ENCODE results near the gene RPS6KA6.

Gene RPS6KA6

GRCh38 chrX:84187533-84188319, at the start of gene RPS6KA6:
TSS of gene RPS6KA6 (minus strand) at chrX:84188199. CDS start at chrX:84187899, 300 bp downstream.
- peak; percentile 11 for DNase-seq

DNA sequence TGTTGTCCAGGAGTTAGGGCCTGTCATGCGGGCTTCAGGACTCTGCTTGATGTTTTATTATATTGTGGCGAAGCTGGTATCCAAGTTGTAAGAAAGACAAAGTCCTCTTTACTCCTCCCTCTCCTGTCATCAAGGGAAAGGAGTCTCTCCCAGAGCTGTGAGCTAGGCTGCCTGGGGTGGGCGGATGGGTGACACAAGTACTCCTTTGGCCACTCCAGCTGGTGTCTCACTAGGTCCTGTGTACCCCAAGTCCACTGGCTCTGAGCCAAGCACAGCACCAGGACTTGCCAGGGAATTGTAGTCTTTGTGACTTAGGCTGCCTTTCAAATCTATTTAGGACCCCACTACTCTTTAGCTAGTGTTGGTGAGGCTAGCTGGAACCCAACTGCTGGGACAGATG, 36.7 kb upstream of the RPS6KA6 start:
- DNase-seq: no peak

DNA sequence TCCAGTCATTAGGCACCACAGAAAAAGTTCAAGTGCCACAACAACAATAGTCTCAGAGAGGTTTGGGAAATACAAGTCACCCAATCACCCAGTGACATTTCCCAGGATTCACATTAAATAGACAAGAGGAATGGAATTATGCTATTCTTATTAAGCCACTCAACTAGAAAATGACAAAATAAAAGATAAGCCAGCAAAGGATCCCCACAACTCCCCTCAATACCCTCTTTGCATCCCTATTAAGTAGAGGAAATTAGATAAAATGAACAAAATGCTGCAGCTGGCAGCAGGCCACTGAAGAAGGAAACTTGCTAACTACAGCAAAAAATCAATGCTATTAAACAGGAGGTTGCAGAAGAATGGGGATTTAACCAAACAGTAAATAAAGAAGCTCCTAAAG, 35.3 kb upstream of the RPS6KA6 start:
- DNase-seq: no peak

DNA sequence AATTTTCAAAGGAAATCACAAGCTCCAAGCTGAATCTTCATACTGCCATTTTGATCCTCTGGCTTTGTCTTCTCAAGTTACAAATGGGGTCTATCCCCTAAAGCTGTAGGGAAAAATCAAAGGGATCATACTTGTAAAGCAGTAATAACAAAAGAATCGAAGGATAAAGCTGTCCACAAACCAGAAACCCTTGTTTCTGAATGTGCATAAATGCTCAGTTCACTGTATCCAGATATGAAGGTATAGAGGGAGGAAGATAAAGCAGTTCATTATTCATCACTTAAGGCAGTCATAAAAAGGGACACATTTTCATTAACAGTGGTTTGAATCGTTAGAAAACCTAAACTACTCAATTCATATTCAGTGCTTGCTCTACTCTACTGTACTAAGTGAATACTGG, 33.2 kb upstream of the RPS6KA6 start:
- no peak for DNase-seq

DNA sequence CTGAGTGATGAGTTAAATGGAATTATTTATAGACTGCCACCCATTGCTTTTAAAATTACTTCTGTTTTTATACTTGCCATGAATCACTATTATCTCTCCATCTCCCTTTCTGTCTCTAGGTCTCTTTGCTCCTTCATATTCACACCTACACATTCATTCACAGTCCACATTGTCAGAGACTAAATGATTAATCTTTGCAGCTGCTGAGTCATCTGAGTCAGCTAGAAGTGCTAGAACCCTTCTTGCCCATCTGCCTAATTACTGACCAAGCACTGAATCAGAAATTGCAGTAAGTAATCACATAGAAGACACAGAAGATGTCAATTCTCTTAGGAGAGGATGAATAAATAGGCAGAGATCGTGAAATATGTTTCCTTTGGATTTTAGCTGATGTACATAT, 31.6 kb upstream of the RPS6KA6 start:
- peak; percentile 11 for DNase-seq

GRCh38 chrX:84218726-84219125, 30.7 kb upstream of the RPS6KA6 start:
- DNase-seq: peak; percentile 28

GRCh38 chrX:84216881-84217280, 28.9 kb upstream of the RPS6KA6 start:
- DNase-seq: no peak

GRCh38 chrX:84216406-84216805, 28.4 kb upstream of the RPS6KA6 start:
- DNase-seq: peak; percentile 17

GRCh38 chrX:84205276-84205675, 17.3 kb upstream of the RPS6KA6 start:
- no peak for DNase-seq

DNA sequence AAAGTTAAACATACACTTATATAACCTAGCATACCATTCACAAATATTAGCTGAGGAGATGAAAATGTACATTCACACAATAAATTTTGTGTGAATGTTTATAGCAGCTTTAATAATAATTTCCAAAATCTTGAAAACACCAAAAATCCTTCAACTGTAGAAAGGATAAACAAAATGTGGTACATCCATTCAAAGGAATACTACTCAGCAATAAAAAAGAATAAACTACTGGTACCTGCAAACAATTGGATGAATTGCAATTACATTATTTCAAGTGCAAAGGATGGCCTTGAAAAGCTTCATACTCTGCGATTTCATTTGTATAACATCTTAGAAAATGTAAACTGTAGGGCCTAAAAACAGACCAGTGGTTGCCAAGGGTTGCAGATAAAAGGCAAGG, 11.7 kb upstream of the RPS6KA6 start:
- no peak for DNase-seq

- DNase-seq: no peak
Measured at GRCh38 chrX:84197550-84197949, 9.6 kb upstream of the RPS6KA6 start.

- no peak for DNase-seq
Measured at GRCh38 chrX:84192006-84192405, 4.0 kb upstream of the RPS6KA6 start.

GRCh38 chrX:84189125-84189524, 1.1 kb upstream of the RPS6KA6 start:
- no peak for DNase-seq

GRCh38 chrX:84188320-84188834, 378 bp upstream of the RPS6KA6 start:
- DNase-seq: peak; percentile 57

GRCh38 chrX:84186603-84187532, 1.1 kb downstream of the RPS6KA6 start:
- DNase-seq: peak; percentile 44

- DNase-seq: no peak
Measured at GRCh38 chrX:84182516-84182915, 5.5 kb downstream of the RPS6KA6 start.

DNA sequence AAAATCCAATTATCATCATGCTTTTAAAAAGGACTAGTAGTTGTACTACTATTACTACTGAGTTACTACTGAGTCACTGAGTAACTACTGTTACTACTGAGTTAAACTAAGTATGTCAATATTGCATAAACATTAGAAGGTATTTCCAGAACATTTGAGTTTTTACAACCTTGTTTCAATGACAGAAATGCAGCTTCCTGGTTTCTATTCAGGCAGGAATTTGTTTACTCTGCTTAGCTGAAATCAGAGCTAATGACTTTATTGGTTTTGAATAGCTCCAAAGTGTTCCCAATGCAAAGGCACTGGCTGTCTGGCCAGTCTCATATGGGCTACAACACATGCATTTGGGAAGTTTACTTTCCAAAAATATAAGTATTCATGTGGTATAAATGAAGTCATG, 12.0 kb downstream of the RPS6KA6 start:
- no peak for DNase-seq

GRCh38 chrX:84175274-84175673, 12.7 kb downstream of the RPS6KA6 start:
- DNase-seq: no peak

- no peak for DNase-seq
Measured at GRCh38 chrX:84174348-84174747, 13.7 kb downstream of the RPS6KA6 start.

DNA sequence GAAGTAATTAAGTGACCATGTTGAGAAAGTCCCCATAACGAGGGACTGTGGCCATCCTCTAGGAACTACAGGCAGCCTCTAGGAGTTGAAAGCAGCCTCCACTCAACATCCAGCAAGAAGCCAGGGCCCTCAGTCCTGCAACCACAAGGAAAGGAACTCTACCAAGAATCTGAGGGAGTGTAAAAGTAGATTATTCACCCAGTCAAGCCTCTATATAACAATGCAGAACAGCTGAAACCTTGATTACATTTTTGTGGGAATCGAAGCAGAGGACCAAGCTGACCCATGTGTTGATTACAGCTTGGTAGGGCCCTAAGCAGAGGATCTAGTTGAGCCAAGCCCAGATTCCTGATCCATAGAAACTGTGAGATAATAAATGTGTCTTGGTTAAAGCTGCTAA, 17.1 kb downstream of the RPS6KA6 start:
- DNase-seq: no peak

DNA sequence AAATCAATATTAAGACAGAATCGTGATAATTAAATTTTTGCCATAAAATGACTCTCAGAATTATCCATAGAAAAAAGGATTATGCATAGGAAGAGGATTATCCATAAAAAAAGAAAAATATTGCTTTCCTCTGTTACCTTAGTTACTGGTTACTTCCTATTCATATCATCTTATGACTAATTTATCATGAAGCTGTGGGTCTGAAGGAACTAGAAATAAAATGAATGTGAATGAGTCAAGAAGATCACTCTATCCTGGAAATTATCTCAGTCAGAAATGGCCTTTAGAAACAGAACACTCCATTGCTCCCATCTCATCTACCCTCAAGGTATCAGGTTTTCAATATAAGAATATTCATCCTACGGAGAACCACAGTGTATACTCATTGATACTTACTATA, 19.4 kb downstream of the RPS6KA6 start:
- no peak for DNase-seq

DNA sequence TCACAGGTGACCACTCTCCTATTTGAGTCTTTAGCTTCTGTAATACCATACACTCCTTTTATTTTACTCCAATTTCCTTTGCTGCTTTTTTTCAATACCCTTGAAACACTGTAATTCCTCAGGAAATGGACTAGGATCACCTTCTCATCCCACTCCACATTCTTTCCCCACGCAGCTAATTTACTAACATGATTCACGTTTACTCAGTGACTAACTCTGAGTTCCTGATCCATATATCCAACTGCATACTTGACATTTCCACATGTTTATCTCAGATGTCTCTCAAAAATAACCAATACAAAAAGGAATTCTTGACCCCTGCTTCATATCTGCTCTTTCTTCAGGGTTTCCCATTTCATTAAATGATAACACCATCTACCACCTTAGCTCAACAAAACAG, 19.9 kb downstream of the RPS6KA6 start:
- no peak for DNase-seq

GRCh38 chrX:84165711-84166110, 22.3 kb downstream of the RPS6KA6 start:
- DNase-seq: no peak

- no peak for DNase-seq
Measured at GRCh38 chrX:84162401-84162800, 25.6 kb downstream of the RPS6KA6 start.

All from NCI-H748 treated with DMSO at 0.1 percent for 48 hours (cell line).